ENCODE results near the gene TBRG1.

GRCh38 chr11:124582565-124582964, 40.1 kb upstream of the TBRG1 start:
- no peak for TF ChIP-seq TAF1 (conservative IDR thresholded peaks at IDR 0.05)
- TF ChIP-seq CTCF (IDR thresholded peaks at IDR 0.05; ENCODE audit: low read depth, low read length, missing input control): no peak
- no peak for TF ChIP-seq SP1 (IDR thresholded peaks at IDR 0.05)
- TF ChIP-seq YY1 (IDR thresholded peaks at IDR 0.05): no peak
- no peak for TF ChIP-seq RAD21 (IDR thresholded peaks at IDR 0.05)
- TF ChIP-seq JUND (IDR thresholded peaks at IDR 0.05): no peak
- TF ChIP-seq ZBTB33 (IDR thresholded peaks at IDR 0.05): no peak
- TF ChIP-seq HNF4G (IDR thresholded peaks at IDR 0.05): no peak
- TF ChIP-seq RXRA (IDR thresholded peaks at IDR 0.05): no peak
- TF ChIP-seq REST (IDR thresholded peaks at IDR 0.05): no peak
- no peak for TF ChIP-seq MAX (IDR thresholded peaks at IDR 0.05)
- TF ChIP-seq EGR1 (IDR thresholded peaks at IDR 0.05; ENCODE audit: low read depth in 2 of 2): no peak
- no peak for TF ChIP-seq HNF4A (conservative IDR thresholded peaks at IDR 0.05)
- TF ChIP-seq NR2F2 (IDR thresholded peaks at IDR 0.05): no peak
